Raji (cell line): ENCODE data around the gene URAD.

Experiments used
- POLR2A ChIP-seq: IDR thresholded peaks from 2 replicates; pipeline ENCODE4 v1.6.1; 2011; ENCODE audit warnings: low read depth, low read length, control low read depth; ENCODE audit not compliant: insufficient read depth

Gene URAD

DNA sequence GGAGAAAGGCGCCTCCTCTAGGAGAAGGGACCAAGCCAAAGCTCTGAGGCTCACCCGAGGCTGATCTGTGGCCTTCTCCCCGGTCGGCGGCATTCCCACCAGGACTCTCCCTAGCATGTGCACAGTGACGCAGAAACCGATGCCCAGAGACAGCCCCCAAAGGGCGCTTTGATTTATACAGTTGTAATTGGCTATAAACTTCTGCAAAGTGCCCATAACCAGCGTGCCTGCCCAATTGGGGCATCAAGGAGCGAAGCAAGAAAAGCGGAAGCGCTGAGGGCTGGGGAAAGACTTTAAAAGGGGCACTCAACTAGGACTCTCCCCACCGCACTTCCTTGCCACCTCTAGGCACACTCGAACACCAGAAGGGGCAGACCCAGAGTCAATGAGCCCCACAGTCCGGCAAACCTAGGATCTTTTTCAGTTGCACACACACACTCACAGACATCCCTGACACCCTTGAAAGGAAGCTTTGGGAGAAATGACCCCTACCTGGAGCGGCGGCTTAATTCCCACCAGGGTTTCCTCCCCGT lies 21.2 kb downstream of the URAD start:
- no peak for TF ChIP-seq POLR2A

DNA sequence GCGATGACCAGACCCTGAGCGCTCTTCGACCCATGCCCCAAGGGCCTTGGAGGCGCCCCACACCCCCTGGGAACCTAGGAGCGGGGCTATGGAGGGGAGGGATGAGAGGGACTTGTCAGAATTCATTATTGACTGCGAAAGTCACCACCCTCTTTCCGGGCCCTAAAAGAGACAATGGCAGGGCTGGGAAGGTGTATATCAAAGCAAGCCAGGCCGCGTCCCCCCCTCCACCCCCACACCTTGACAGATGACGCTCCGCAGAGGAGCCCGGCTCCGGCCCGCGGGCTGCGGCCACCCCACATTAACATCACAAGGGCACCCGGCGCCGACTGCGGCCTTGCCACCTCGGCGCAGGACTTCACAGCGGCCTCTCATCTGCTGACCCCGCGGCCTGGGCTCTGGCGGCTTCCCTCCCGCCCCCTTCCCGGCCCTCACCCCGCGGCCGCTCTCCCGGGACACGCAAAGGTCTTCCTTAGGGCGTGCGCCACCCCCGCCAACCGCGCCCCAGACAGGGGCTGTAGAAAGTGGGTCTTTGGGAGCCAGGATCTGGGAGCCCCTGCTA lies 21.8 kb downstream of the URAD start:
- no peak for TF ChIP-seq POLR2A

DNA sequence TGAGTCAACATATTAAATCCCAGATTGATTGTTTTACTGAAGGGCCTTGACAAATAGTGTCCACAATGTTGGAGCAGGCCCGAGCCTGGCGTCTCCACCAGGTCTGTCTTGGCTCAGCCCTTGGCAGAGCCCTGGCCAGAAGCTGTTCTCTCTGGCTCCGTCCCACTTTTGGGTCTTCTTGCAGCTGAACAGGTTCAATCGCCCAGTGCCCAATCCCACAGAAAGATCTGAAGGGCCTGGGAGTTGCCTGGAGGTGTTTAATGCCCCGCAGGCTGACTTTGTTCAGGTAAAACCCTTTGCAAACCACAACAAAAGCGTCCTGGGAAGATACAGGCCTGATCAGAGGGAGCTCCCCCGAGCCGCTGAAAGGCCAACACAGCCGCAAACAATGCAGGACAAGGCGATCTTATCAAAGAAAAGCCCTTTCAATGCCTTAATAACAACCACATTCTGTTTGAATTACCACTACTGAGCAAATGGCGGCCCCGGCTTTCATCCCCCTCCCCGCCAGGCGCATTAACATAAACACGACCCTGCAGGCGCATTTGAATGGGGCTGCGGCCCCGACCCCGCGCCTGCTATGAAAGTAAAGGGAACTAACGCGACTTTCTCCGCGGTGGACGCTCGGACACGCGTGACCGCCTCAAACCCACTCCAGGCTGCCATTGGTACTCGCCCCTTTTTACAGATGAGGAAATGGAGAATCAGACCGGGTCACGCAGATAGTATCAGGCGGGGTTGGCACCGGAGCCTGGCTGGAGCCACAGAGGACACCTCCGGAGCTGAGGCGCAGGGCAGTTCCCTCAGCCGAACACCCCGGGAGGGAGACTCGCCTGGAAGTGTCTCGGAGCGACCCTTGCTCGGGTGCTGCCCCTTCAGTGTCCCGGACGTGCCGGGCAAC lies 22.5 kb downstream of the URAD start:
- TF ChIP-seq POLR2A, result no peak

DNA sequence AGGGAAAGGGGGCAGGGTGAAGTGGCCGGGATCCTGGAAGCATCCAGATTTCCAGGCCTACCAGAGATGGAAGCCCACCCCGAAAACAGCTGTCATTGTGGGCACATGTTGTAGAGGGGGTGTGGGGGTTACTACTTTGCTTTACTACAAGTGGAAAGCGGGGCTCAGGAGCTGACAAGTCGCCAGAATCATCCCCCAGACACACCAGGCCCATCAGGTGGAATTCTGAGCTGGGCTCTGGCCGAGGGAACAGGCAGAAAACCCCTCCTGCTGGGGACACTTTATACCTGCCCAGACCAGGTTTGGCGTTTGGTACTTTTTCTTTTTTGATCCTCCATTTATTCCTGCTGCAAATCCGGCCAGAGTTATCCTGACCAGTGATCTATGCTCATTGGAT lies 23.2 kb downstream of the URAD start:
- no peak for TF ChIP-seq POLR2A

DNA sequence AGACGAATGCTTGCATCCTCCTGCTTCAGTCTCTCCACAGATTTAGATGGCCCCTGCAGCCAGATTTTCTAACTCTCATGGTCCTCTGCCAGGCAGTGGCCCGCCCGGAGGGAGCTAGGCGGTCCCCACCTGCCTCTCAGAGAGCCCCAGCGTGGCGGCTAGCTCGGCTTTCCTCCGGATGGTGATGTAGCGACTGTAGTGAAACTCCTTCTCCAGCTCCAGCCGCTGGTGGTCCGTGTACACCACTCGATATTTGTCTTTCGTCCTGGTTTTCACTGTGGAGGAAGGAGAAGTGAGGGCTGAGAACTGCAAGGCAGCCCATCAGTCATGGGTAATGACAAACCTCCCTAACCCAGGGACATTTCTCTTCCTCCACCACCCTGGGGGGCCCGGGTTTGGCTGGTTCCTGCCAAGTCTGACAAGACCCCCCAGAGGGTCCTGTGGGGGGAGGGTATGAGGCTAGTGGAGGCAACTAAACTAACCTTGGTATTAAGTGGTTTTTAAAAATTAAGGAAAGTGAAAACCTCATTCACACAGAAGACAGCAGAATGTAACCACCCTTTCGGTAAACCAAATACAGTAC lies 23.7 kb downstream of the URAD start:
- TF ChIP-seq POLR2A, result no peak

DNA sequence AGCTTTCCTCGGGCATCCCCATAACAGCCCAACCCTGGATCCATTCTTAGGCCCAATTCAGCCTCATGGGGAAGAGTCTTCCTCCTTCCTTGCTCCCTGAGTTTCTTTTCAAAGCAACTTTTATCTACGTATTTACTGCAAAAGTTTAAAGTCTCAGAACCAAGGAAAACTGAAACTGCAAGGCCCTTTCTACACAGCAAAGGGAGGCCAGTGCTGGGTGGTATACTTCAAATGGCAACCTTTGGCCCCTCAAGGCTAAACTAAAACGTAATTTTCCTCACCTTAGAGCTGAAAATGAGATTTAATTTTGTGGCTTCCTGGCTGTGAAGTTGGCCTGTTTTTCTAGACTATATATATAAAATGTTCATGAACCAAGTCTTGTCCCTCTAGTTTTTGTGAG lies 25.0 kb downstream of the URAD start:
- TF ChIP-seq POLR2A, result no peak

DNA sequence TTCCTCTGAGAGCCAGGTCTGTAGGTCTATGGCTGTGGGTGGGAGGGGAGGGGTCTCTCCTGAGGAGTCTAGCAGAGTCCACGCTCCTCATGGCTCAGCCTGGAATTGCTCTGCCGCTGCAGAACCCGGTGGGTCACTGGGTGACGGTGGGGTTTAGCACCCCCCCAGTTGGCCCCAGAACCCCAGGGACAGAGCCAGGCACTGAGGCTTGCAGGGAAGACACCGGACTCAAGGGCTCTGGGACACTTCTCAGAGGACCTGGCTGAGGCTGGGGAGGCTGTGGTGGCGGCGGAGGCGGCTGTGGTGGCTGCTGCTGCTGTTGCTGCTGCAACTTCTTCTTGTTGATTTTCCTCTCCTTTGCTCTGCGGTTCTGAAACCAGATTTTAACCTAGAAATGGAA lies 25.5 kb downstream of the URAD start:
- TF ChIP-seq POLR2A, result no peak

DNA sequence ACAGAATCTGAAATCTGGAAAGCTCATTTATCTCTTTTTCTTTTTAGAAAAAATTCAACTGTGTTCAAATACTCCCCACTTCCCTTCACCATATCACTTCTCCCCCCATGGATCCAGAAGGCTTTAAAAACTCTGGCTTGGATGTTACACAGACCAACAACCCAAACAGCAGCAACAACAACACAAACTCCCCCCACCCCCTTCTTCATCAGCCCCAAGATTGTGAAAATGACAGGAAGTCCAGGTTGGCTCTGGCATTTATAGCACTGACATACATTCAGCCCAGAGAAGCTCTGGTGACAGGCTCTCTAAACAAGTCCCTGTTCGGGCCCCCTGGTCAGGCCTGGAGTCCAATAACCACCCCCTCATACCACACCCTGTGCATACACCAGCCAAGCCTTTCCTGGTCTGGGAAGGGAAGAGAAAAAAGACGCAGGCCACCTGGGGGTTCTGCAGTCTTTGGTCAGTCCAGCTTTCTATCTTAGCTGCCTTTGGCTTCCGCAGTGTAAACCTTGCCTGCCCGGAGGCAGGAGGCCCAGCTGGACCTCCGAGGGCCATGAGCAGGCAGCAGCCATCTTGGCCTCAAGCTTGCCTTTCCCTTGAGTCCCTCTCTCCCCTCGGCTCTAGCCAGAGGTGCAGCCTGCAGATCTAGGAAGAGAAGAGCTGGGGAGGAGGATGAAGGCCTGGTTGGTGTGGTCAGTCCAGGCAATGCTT lies 26.2 kb downstream of the URAD start:
- TF ChIP-seq POLR2A, result no peak

DNA sequence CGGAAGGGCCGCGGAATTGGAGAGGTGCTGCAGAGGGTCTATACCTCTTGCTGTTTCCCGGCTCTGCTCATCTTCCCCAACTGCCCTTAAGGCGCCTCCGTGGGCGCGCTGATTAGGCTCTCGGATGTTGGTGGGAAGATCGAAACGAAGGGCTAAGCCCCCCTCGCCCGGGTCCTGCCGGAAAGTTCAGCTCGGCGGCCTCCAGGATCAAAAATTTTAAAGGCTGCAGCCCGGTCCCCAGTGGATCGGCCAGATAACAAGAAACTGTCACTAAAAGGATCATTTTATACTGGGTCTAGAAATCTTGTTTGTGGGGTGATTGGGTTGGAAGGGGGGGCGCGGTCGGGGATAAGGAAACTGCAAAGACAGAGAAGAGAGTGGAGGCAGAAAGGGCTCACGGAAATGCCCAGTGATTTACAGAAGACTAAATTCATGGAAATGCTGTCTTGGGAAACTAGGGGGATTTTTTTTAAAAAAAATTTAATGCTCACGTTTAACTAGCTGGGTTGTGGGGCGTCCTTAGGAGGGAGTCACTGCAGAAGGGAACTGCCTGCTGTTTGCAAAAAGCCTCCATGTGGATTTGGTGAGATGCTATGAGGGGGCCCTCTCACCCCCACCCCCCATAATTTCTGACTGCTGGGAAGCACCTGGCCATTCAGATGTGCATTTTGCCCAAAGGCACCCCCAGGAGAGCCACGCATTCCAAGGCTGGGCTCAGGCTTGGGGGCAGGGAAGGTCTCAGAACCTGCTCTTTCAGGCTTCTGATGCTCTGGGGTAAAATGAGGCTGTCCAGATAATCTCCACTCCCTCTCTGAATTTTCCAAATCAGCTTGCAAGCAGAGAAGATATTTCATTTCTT lies 27.0 kb downstream of the URAD start:
- no peak for TF ChIP-seq POLR2A

DNA sequence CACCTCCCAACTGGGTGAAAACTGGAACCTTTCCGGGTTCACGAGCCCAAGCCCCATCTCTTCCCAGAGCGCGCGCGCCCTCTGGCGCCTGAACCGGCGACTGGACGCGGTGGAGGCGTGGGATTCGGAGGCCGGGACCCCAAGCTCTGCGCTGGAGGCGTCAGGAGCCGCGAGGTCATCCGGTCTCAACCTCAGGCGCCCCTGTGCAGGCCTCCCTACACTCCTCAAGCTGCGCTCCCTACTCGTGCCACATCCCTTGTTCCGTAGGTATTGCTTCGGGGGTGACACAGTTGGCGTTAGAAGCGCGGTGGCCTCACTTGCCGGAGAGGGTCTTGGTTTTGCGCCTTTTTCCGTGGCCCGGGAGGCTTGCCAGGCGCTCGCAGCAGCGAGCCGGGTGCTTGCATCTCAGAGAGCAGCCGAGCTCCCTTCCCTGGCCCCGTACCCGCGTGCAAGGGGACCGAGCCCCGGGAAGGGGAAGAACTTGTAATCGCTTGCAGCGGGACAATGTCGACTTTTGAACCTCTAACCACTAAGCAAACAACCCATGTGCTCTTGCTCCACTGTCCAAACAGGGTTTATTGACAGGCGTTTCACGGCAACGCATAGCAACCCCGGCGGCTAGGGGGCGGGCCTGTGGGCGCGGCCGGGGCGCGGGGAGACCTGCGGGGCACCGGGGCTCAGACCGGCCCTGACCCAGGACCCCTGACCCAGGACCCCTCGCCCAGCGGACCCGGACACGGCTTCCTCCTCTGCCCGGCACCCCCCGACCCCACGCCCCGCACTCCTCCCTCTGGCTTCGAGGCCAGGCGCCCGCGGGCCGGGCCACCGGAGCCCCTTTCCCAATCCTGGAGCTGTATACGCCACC lies 27.9 kb downstream of the URAD start:
- TF ChIP-seq POLR2A, result no peak

DNA sequence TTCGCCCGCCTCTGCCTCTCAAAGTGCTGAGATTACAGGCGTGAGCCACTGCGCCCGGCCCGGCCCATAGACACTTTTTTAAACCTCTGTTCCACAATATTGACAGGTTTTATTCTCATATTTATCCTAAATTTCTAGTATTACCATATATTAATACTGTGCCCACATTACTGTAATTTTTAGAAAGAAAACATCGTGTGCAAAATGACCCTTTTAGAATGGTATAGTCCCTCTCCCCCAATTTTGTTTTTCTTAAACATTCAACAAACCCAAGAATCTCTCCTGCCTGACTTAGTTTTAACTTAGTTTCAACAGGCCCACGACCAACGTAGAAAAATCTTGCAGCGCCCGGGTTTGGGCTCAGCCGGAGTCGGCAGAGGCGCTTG lies 28.5 kb downstream of the URAD start:
- TF ChIP-seq POLR2A, result no peak

DNA sequence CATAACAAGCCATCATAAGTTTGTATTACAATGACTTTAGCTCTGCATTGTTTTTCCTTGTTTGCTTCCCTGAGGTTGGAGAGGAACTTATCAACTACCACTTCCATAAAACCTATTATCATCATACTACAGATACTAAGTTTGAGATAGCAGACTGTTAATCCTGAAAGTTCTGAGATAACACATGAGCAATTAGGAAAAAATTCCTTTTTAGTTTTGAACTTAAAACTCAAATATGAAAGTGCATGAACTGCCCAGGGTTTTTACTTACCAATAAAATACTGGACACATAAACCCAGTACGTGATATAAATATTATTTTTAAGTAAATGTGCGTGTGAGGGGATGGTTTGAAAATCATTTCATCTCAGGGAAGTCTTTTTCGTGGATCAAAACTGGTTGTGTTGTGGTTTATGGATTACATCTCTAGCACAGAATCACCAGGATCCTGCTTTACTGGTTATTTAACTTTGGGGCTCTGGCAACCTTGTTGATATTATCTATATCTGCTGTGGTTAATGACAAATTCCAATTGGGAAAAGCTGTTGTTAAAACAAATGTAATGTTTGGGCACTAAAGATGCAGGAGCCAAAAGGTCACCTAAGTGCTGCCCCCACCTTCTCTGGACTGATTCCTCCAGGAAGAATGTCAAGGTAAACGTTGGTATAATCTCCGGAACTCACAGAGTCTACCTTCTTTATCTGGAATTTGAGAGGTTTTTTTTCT lies 31.8 kb downstream of the URAD start:
- TF ChIP-seq POLR2A, result no peak

DNA sequence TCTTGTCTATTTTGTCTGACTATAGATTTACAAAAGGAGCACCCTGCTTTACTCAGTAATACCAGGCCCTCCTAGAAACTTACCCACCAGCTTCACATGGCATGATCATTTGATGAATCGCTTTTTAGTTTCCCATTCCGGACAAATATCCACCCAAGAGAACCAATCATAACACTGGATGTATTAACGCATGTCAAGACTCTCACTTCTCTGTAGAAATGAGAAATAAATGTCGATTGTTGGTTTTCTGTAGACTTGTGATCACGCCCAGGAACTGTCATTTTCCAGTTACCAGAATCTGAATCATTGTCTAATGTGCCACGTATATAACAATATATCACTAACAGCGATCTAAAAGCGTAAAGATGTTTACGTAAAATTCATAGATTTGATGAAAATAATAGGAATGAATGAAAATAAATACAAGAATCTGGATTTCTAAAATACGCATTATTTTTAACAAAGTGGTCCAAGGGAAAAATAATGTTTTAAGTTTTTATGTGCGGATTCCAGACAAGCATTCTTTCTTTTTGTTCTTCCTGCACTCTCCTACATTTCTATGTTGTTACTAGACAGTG lies 33.4 kb downstream of the URAD start:
- no peak for TF ChIP-seq POLR2A
